ENCODE data around the gene SFMBT2. TPM values are rescaled to one million over a fixed set of nuclear protein-coding genes. Genes with fewer than 3 reads are reported as not detected.
A peak's percentile ranks its signal among the peaks of the same experiment; 100 is the strongest.

The SFMBT2 gene
- total RNA-seq (2021): 10.9 to 14.3 TPM (median 12.0 TPM) in 3 replicates
- Bru-seq, nascent RNA: percentile 71 among the genes with signal in this experiment
- long read RNA-seq, experiment 1, full-length matches to known transcripts: 2 of 22 reads
- long read RNA-seq, experiment 1, partial matches to known transcripts: 2 of 22 reads
- long read RNA-seq, experiment 1, other reads (novel, unspliced or antisense): 18 of 22 reads
- long read RNA-seq, experiment 2, partial matches to known transcripts: 0 of 5 reads
- long read RNA-seq, experiment 2, other reads (novel, unspliced or antisense): 5 of 5 reads
- long read RNA-seq, experiment 3, partial matches to known transcripts: 0 of 1 reads
- long read RNA-seq, experiment 3, other reads (novel, unspliced or antisense): 1 of 1 reads

GRCh38 chr10:7410862-7411670 is at the start of gene SFMBT2:
Gene SFMBT2, minus strand, starts transcription at chr10:7411034. Its CDS starts 29,136 bp downstream, at chr10:7381898.
- Mint-ChIP-seq H3K9me3 (no peaks in the 10 kb centered on the region), H3K27me3 (ENCODE audit: low read depth) (peaks cover 80% of the 10 kb centered on the region), H3K4me1 (peaks cover 22% of the 10 kb centered on the region), H3K4me3 (peak within 1 kb of the TSS; percentile 92), H3K27ac (peak within 1 kb of the TSS; percentile 30; the same call in 1 of the 2 replicates), H3K36me3 (no peaks in the 10 kb centered on the region)
- TF ChIP-seq SMAD3 (CRISPR knock-in tag; IDR thresholded peaks at IDR 0.05; ENCODE audit: borderline replicate concordance) (no peak), E2F4 (CRISPR knock-in tag; IDR thresholded peaks at IDR 0.05; ENCODE audit: borderline replicate concordance, low read depth) (0 out of 2 replicates have a peak, but pooled peaks have one; percentile 18), HMGXB4 (CRISPR knock-in tag; IDR thresholded peaks at IDR 0.05) (0 out of 2 replicates have a peak, but pooled peaks have one; percentile 7), RORB (CRISPR knock-in tag; IDR thresholded peaks at IDR 0.05) (no peak), MYBL2 (CRISPR knock-in tag; IDR thresholded peaks at IDR 0.05) (no peak), PREB (CRISPR knock-in tag; IDR thresholded peaks at IDR 0.05; ENCODE audit: borderline replicate concordance) (no peak), SP1 (CRISPR knock-in tag; conservative IDR thresholded peaks at IDR 0.05) (0 out of 2 replicates have a peak, but pooled peaks have one; percentile 33), PRRX2 (CRISPR knock-in tag; IDR thresholded peaks at IDR 0.05) (no peak), ZBTB43 (CRISPR knock-in tag; IDR thresholded peaks at IDR 0.05) (0 out of 2 replicates have a peak, but pooled peaks have one; percentile 40)
- ChIA-PET POLR2A (interaction anchor here (0.6 to 1.2 kb wide), 7 partner anchors 9 to 1512 kb away, joined by 3 to 4 read pairs (median 3); no protein-coding TSS in a partner anchor), CTCF (interaction anchor here (0.6 to 5.6 kb wide), 23 partner anchors 12 to 1433 kb away, joined by 3 to 38 read pairs (median 4); no protein-coding TSS in a partner anchor)
- ATAC-seq (peak; percentile 16), DNase-seq (ENCODE audit: low spot score) (peak; percentile 77)

DNA sequence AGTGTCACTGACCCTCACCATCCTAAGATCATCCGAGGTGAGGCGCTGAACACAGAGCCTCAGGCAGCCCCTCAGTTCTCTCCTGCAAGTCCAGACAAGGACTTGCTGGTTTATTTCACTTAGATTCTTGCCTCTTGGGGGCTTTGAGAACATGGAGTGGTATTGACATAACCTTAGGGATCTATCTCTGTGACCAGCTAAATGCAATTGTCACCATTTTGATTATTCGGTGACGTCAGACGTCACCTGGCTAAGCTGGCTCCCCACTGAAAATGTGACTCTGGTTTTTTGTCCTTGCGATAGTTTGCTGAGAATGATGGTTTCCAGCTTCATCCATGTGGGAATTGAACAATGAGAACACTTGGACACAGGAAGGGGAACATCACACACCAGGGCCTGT is 49.2 kb upstream of the SFMBT2 start:
- ATAC-seq (peak; percentile 30; the same call in 1 of the 2 replicates), DNase-seq (ENCODE audit: low spot score) (no peak)
- ChIA-PET CTCF (no interaction called here), POLR2A (no interaction called here)
- no peaks in the 10 kb centered on the region for H3K36me3 Mint-ChIP-seq
- peaks cover 4% of the 10 kb centered on the region for H3K9me3 Mint-ChIP-seq
- H3K27ac Mint-ChIP-seq: no peak overlapping the region
- H3K4me1 Mint-ChIP-seq: peaks cover 13% of the 10 kb centered on the region
- no peaks in the 10 kb centered on the region; the same call in 1 of the 2 replicates for H3K27me3 Mint-ChIP-seq (ENCODE audit: low read depth)
- H3K4me3 Mint-ChIP-seq: no peak overlapping the region
- TF ChIP-seq OVOL2 (CRISPR knock-in tag; IDR thresholded peaks at IDR 0.05; ENCODE audit: borderline replicate concordance): no peak
- no peak for TF ChIP-seq SMAD3 (CRISPR knock-in tag; IDR thresholded peaks at IDR 0.05; ENCODE audit: borderline replicate concordance)
- no peak for TF ChIP-seq ZNF138 (CRISPR knock-in tag; conservative IDR thresholded peaks at IDR 0.05)
- TF ChIP-seq HMGXB4 (CRISPR knock-in tag; IDR thresholded peaks at IDR 0.05): no peak
- no peak for TF ChIP-seq ZNF263 (CRISPR knock-in tag; IDR thresholded peaks at IDR 0.05; ENCODE audit: low read depth)
- TF ChIP-seq GRHL2 (CRISPR knock-in tag; IDR thresholded peaks at IDR 0.05; ENCODE audit: insufficient replicate concordance, severe bottlenecking): no peak
- no peak for TF ChIP-seq ATF1 (CRISPR knock-in tag; IDR thresholded peaks at IDR 0.05)
- no peak for TF ChIP-seq EMX1 (CRISPR knock-in tag; IDR thresholded peaks at IDR 0.05)
- TF ChIP-seq NFYB (CRISPR knock-in tag; conservative IDR thresholded peaks at IDR 0.05; ENCODE audit: low read depth): no peak
- no peak for TF ChIP-seq STAT6 (CRISPR knock-in tag; conservative IDR thresholded peaks at IDR 0.05; ENCODE audit: low read depth)
- TF ChIP-seq RORB (CRISPR knock-in tag; IDR thresholded peaks at IDR 0.05): no peak
- TF ChIP-seq GABPB1 (CRISPR knock-in tag; IDR thresholded peaks at IDR 0.05): no peak
- TF ChIP-seq ZNF423 (CRISPR knock-in tag; IDR thresholded peaks at IDR 0.05): no peak
- TF ChIP-seq ZBTB21 (CRISPR knock-in tag; IDR thresholded peaks at IDR 0.05; ENCODE audit: borderline replicate concordance): no peak
